NCI-H2029 (cell line): ENCODE measurements around the gene VEGFA.

Source experiments
- DNase-seq: peaks from one replicate; lab custom pipeline; 2025; lab: John Stamatoyannopoulos, UW

Gene VEGFA

DNA sequence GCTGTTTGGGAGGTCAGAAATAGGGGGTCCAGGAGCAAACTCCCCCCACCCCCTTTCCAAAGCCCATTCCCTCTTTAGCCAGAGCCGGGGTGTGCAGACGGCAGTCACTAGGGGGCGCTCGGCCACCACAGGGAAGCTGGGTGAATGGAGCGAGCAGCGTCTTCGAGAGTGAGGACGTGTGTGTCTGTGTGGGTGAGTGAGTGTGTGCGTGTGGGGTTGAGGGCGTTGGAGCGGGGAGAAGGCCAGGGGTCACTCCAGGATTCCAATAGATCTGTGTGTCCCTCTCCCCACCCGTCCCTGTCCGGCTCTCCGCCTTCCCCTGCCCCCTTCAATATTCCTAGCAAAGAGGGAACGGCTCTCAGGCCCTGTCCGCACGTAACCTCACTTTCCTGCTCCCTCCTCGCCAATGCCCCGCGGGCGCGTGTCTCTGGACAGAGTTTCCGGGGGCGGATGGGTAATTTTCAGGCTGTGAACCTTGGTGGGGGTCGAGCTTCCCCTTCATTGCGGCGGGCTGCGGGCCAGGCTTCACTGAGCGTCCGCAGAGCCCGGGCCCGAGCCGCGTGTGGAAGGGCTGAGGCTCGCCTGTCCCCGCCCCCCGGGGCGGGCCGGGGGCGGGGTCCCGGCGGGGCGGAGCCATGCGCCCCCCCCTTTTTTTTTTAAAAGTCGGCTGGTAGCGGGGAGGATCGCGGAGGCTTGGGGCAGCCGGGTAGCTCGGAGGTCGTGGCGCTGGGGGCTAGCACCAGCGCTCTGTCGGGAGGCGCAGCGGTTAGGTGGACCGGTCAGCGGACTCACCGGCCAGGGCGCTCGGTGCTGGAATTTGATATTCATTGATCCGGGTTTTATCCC, at the start of gene VEGFA:
Gene VEGFA, plus strand, starts transcription at position 686 of the 846 bp plus-strand sequence.
- peak; percentile 87 for DNase-seq

- DNase-seq: no peak
Observed at GRCh38 chr6:43720999-43721398, 49.0 kb upstream of the VEGFA start.

GRCh38 chr6:43722920-43723545, 47.0 kb upstream of the VEGFA start:
- DNase-seq: no peak

DNA sequence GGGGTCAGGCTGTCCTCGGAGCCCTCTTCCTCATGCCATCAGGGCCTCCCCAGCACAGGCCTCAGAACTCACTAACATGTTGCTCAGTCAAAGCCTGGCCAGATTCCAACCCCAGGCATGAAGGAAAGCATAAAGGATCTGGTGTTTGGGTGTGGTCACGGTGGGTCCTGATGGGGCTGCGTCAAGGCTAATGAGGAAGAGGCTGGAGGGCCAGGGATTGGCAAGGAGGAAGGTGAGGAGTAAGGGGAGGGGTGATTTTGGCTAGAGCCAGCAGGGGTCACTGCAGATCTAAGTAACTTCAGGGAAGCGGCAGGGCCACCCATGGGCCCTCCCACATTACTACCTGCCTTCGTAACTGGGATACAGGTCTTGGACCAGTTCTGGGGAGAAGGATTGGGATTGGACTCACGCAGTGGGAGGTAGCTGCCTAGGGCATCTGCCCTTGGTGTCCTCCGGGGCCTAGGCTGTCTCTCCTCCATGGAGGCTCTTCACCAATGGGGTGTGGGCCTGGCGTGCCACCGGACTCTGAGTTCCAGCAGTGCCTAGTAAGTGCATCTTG, 46.2 kb upstream of the VEGFA start:
- peak; percentile 77 for DNase-seq

DNA sequence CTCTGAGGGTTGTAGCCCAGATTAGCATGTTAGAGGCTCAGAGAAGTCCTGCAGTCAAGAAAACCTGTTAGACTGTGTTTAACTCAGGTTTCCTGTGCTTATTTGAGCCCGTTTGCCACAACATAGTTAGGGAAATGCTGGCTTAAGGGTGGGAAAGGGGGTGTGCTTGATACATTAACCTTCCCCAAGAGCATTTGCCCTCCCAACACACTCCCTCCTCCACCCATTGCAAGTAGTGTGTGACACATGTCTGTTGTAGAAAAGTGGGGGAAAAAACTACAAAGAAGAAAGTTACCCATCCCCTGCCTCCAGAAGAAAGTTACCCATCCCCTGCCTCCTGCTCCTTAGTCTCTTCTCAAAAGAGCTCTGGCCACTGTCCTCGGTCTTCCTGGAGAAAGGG, 45.7 kb upstream of the VEGFA start:
- DNase-seq: no peak

DNA sequence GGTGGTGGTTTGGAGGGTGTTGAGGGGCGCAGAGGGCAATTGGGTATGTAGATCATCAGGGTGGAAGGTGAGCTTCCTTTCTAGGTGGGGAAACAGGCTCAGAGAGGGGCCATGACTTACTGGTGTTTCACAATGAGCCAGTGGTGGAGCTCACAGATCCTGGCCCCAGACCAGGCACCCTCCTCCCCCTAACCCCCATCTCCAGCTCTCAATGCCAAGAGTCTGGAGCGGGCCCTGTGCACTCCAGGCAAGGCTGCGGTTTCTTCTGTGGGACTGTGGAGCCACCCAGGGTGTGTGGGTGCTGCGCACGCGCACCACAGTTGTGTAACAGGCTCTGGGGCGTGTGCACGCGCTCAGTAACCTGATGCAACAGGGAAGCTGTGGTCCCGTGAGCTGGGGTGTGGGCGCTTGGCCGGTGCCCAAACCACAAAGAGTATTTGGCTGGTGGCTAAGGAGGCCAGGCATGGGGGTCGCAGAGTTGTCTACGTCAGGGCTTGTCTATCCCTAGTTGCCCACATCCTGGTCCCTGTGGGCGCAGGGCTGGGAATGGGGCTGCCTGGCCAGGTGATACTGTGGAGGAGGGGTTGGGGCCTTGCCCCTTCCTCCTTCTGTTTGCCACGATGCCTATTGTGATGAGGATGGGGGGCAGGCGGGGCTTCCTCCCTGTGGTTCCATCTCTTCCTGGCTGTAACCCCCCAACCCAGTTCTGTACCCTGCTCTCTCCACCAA, 44.9 kb upstream of the VEGFA start:
- DNase-seq: peak; percentile 95

GRCh38 chr6:43725643-43726580, 44.1 kb upstream of the VEGFA start:
- no peak for DNase-seq

GRCh38 chr6:43727634-43728033, 42.4 kb upstream of the VEGFA start:
- no peak for DNase-seq

DNA sequence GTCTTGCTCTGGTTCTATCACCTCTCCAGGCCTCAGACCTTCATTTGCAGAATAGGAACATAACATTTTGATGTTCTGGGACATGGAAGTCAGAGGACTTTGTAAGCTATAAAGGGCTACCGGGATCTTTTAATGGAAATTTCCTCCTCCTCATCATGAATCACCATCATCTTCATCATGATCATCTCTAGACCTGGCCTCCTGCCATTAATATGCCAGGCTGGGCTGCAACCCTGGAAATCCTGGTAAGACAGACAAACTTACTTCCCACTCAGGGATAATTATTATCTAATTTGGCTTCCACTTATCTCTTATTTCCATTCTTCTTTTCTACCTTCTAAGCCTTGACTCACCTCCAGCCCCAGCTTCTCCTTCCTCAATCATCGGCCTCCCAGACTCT, 41.4 kb upstream of the VEGFA start:
- DNase-seq: no peak

GRCh38 chr6:43729537-43729936, 40.5 kb upstream of the VEGFA start:
- no peak for DNase-seq

GRCh38 chr6:43730634-43731033, 39.4 kb upstream of the VEGFA start:
- DNase-seq: no peak

- DNase-seq: no peak
Observed at GRCh38 chr6:43733471-43734293, 36.3 kb upstream of the VEGFA start.

DNA sequence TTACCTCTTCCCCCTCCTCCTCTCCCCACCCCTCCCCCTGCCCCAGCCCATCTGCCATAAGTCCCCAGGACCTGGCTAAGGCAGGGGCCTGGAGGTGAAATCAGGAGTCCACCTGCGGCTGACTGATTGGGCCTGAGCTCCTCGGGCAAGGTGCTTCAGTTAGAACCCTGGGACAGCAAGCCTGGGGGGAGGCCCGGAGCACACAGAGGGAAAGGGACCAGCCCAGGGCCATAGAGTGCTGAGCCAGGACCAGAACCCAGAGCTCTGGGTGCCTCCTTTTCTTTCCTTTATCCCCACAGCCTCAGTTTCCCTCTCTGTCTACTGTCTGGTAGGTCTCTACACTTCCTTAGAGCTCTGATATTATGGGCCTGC, 35.7 kb upstream of the VEGFA start:
- no peak for DNase-seq

DNA sequence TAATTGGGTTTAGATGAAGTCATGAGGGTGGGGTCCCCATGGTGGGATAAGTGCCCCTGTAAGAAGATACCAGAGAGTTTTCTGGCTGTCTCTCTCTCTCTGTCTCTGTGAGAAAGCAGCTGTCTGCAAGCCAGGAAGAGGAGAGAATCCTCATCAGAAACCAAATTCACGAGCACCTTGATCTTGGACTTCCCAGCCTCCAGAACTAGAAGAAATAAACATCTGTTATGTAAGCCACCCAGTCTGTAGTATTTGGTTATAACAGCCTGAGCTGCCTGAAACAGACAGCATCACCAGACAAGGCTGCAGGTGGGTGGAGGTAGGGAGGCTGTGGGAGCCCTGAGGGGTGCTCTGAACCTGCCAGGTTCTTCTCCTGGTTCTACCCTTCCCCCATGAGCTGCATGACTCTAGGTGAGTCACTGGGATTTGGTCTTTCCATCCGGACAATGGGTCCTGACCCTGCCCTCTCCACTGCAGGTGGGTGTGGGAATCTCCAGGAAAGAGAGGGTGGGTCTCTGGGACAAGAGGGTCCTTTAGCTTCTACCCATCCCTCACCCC, 34.3 kb upstream of the VEGFA start:
- no peak for DNase-seq

GRCh38 chr6:43736211-43736786, 33.7 kb upstream of the VEGFA start:
- DNase-seq: no peak

DNA sequence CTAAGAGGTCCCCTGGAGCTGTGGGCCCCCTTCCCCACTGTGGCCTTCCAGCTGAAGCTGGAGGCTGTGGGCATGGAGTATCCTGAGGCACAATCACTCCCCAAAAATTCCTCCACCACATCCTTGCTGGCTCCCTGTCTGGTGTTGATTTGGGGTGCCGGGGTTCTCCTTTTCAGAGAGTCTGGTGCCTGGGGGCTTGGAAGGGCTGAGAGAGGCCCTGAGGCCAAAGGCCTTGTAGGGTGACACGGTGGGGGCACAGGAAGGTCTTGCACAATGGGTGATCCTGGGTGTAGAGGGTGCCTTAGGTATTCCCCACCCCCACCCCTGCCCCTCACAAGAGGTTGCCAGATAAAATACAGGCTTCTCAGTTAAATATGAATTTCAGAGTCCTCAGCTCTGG, 33.2 kb upstream of the VEGFA start:
- no peak for DNase-seq

- DNase-seq: no peak
Observed at GRCh38 chr6:43737272-43738081, 32.5 kb upstream of the VEGFA start.

GRCh38 chr6:43738267-43738676, 31.7 kb upstream of the VEGFA start:
- no peak for DNase-seq
